Breast epithelium (tissue), 4 donors: Measurements from ENCODE around the gene COG3. TPM values are rescaled to one million over a fixed set of nuclear protein-coding genes. Genes with fewer than 3 reads are reported as not detected.

Experiments
- DNase-seq, 2 donors: peaks; one replicate each; pipeline ENCODE4 v3.0.0-alpha.2; 2019; ENCODE audit warnings: low spot score in 2 of 2
- H3K27ac ChIP-seq, 2 donors: fragments of 200-600 bp; sonication (generic) in 1 of 2; one replicate each; pipeline ENCODE4 v1.5.1; 2016 to 2019; ENCODE audit warnings: mild to moderate bottlenecking in 1 of 2
- H3K27me3 ChIP-seq, 2 donors: fragments of 200-600 bp; sonication (generic) in 1 of 2; one replicate each; pipeline versions ENCODE4 v1.5.1 to v1.6.0; 2017 to 2019; ENCODE audit warnings: control low read depth in 1 of 2, mild to moderate bottlenecking in 1 of 2
- H3K36me3 ChIP-seq: fragments of 200-600 bp; one replicate; pipeline ENCODE4 v1.5.1; 2019
- H3K4me1 ChIP-seq, 2 donors: fragments of 200-600 bp; sonication (generic); one replicate each; pipeline ENCODE4 v1.5.1; 2016 to 2019; ENCODE audit warnings: control low read depth in 1 of 2
- H3K4me3 ChIP-seq, 3 donors: fragments of 200-600 bp; sonication (generic); 1 replicate in 2 of 3; 2 replicates in 1 of 3; pipeline ENCODE4 v1.5.1; 2016 to 2019; ENCODE audit warnings: mild to moderate bottlenecking in 3 of 3, moderate library complexity in 2 of 3
- H3K9me3 ChIP-seq, 2 donors: fragments of 200-600 bp; sonication (generic) in 1 of 2; one replicate each; pipeline ENCODE4 v1.5.1; 2016 to 2019; ENCODE audit warnings: control low read depth in 1 of 2
- CTCF ChIP-seq, 3 donors: fragments of 450-650 bp; IDR thresholded peaks; one replicate each; pipeline ENCODE4 v1.5.1; 2016 to 2017; ENCODE audit warnings: antibody characterized with exemption in 3 of 3, mild to moderate bottlenecking in 3 of 3, moderate library complexity in 3 of 3
- POLR2A ChIP-seq: fragments of 450-650 bp; IDR thresholded peaks from one replicate; pipeline ENCODE4 v1.6.1; 2016; ENCODE audit warnings: antibody characterized with exemption, mild to moderate bottlenecking, moderate library complexity
- POLR2AphosphoS5 ChIP-seq, 3 donors: sonication (generic); formaldehyde crosslinking; IDR thresholded peaks; one replicate each; pipeline ENCODE4 v1.6.1; 2017; ENCODE audit warnings: antibody characterized with exemption in 3 of 3
- intact Hi-C: fragments of 100-400 bp; cut with DNase I; formaldehyde crosslinking; loops from one replicate; pipeline ENCODE4 v1.15.1; 2023; ENCODE audit warnings: low total_unique reads
- total RNA-seq, 3 donors: library from RNA; depleted of rRNA; stranded (reverse); fragments of >200 nt; gene quantifications; one replicate each; pipeline ENCODE4 v1.1.0, GENCODE V29; 2016

COG3 gene
- total RNA-seq, 3 donors from 2014 or later: 30.4 to 45.1 (median 39.7) TPM

- Histone ChIP-seq H3K9me3 (no peaks in the 10 kb centered on the region), H3K27ac (no peak overlapping the region), H3K36me3 (no peaks in the 10 kb centered on the region), H3K4me1 (no peaks in the 10 kb centered on the region), H3K27me3 (no peaks in the 10 kb centered on the region), H3K4me3 (no peak overlapping the region)
- no peak for DNase-seq
- intact Hi-C loops: loop anchor here (5.0 kb wide), 1 partner anchor 237 kb away; no protein-coding TSS in a partner anchor
- TF ChIP-seq POLR2AphosphoS5 (IDR thresholded peaks at IDR 0.05) (no peak), POLR2A (no peak), CTCF (IDR thresholded peaks at IDR 0.05) (no peak)
Observed at GRCh38 chr13:45584816-45585215, 120.1 kb downstream of the COG3 start.

Other genes starting within 250 kb of the COG3 start
- gene TPT1, start 123.8 kb upstream of the COG3 start, total RNA-seq: 1,000 to 10,000 TPM; 3,213 to 3,932 (median 3,461) TPM
- 10 to 100 TPM; 11.7 to 20.3 (median 14.4) TPM for gene SLC25A30, start 46.6 kb upstream of the COG3 start, total RNA-seq
- gene ERICH6B, start 150.8 kb downstream of the COG3 start, total RNA-seq: not detected
- gene CBY2, start 237.4 kb downstream of the COG3 start, total RNA-seq: not detected